Tibial nerve (tissue), 4 donors: ENCODE data around the gene SMG6.

Experiments
- CTCF ChIP-seq, 5 experiments: fragments of 200-600 bp in 3 of 5; fragments of 450-650 bp in 2 of 5; sonication (generic) in 3 of 5; IDR thresholded peaks; one replicate each; pipeline ENCODE4 v1.5.1; 2016 to 2019; ENCODE audit warnings: antibody characterized with exemption in 5 of 5, mild to moderate bottlenecking in 3 of 5, moderate library complexity in 2 of 5
- EP300 ChIP-seq, 2 donors: sonication (generic); formaldehyde crosslinking; IDR thresholded peaks; one replicate each; pipeline ENCODE4 v1.6.1; 2017; ENCODE audit warnings: antibody characterized with exemption in 2 of 2, mild to moderate bottlenecking in 1 of 2
- POLR2A ChIP-seq, 2 donors: fragments of 450-650 bp; IDR thresholded peaks; one replicate each; pipeline ENCODE4 v1.6.1; 2017; ENCODE audit warnings: antibody characterized with exemption in 2 of 2, mild to moderate bottlenecking in 2 of 2, moderate library complexity in 2 of 2

GRCh38 chr17:2025220-2025621 is 278.4 kb downstream of the SMG6 start, which contains the start of gene RTN4RL1:
- TF ChIP-seq CTCF (IDR thresholded peaks at IDR 0.05) = no peak
- no peak for TF ChIP-seq EP300 (IDR thresholded peaks at IDR 0.05)
- TF ChIP-seq POLR2A (IDR thresholded peaks at IDR 0.05) = no peak
